ENCODE data around the gene PSG11. TPM values are rescaled to one million over a fixed set of nuclear protein-coding genes. Genes with fewer than 3 reads are reported as not detected.
A peak's percentile ranks its signal among the peaks of the same experiment; 100 is the strongest.
"Not testable (repeated sequence)": the region's sequence is repeated elsewhere in the genome, so short reads cannot be mapped to it uniquely, and the experiment has no call there.

PSG11 gene
- not detected for total RNA-seq

DNA sequence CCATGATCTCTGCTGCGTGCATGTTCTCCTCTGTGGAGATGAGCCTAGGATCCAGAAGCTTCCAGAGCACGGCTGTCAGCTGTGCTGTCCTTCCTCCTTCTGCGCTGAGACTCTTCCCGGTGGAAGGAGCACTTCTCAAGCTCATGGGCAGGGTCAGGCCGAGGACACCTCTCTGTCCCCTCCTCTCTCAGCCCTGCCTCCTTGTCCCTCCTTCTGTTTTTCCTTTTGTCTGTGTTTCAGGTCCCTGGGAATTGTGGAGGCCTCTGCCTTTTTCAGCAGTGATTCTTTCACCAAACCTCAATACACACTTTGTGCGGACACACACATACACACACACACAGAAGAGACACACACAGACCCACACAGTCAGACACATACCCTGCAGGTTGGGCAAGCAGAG lies at the start of gene PSG11:
Gene PSG11, minus strand, starts transcription at position 101 of the 400 bp plus-strand sequence. Its CDS starts 97 bp downstream, at position 4.
- not testable (repeated sequence) for ATAC-seq

DNA sequence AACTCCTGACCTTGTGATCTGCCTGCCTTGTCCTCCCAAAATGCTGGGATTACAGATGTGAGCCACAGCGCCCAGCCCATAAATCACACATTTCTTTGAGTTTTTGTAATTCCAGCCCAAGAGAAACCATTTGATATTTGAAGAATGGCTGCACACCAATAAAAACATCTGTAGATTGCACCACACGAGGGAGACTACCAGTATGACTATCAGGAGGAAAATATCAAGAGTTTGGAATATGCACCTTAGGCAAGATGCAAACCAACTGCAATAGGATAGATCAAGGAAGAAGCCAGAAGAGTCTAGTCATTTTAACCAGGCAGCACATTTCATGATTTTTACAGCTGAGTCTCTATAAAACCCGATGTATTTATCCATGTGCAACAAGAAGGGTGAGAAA lies 36.1 kb upstream of the PSG11 start:
- ATAC-seq: not testable (repeated sequence)

DNA sequence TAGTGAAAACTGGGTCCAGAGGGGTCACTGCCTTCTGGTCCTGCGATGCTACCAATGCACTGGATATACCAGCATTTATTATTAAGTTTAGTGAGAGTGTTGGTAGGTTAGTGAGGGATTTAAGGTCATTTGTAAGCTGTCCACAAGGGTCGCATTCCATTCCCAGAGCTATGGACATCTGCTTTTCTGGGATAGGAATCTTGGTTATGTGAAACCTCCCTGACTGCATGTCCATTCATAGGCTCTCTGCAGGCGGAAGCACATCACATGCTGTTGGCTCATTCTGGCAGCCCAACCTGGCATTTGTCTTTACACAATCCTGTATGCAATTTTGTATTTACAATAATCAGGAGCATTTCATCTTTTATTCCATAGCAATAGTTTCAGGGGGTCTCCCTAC lies 35.1 kb upstream of the PSG11 start:
- ATAC-seq: not testable (repeated sequence)

DNA sequence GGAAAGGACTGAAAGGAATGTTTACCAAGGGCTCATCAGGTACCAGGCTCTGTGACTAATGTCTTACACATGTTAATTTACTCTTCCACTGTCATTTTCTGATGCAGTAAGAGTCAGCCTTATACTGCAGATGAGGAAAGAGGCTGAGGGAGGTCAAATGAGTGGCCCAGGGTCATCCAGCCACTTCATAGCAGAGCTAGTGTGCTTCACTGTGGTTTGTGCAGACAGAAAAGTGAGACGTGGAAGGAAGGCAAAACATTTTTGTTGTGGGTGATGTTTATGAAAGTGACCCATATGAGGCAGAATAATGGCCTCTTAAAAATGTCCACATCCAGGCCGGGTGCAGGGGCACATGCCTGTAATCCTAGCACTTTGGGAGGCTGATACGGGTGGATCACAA lies 34.0 kb upstream of the PSG11 start:
- not testable (repeated sequence) for ATAC-seq

DNA sequence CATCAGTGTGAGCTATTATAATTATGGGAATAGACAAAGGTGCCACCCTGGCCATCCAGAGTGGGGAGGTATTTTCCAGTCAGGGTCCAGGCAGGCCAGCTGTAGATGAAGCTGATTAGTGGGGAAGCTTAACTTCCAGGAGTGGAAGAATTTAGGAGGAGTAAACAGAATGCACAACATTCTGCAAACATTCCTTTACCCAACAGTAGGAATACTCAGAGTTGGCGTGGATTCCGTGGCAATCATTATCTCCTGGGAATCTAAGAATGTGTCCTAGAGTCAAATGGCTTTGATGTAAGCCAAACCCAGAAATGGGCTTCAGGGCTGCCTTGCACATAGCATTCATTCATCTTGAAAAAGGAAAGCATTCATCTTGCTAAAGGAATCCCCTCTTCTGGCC lies 33.2 kb upstream of the PSG11 start:
- ATAC-seq: not testable (repeated sequence)

DNA sequence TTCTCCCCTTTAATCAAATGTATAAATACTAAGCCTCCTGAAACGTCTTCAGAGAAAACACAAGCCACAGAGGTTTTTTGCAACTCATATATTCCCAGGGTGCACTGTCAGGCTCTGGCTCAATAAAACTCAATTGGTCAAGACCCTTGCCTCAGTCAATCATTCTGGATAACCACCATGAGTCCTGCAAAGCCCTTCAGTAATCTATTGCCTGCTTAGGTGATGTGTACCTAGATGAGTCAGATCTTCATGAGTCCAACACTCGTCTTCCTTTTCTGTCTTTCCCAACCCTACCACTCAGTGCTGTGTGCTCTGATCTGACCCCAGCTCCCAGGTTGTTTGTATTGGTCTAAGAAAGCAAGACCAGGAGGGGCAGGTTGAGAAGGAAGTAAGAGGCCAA lies 32.2 kb upstream of the PSG11 start:
- ATAC-seq: not testable (repeated sequence)

DNA sequence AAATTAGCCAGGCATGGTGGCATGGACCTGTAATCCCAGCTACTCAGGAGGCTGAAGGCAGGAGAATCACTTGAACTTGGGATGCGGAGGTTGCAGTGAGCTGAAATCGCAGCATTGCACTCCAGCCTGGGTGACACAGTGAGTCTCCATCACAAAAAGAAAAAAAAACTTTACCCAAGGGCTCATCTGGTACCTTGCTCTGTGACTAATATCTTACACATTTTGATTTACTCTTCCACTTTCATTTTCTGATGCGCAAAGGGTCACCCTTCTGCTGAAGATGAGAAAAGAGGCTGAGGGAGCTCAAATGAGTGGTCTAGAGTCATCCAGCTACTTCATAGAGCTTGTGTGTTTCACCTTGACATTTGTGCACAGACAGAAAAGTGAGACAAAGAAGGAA lies 21.7 kb upstream of the PSG11 start:
- ATAC-seq: not testable (repeated sequence)

DNA sequence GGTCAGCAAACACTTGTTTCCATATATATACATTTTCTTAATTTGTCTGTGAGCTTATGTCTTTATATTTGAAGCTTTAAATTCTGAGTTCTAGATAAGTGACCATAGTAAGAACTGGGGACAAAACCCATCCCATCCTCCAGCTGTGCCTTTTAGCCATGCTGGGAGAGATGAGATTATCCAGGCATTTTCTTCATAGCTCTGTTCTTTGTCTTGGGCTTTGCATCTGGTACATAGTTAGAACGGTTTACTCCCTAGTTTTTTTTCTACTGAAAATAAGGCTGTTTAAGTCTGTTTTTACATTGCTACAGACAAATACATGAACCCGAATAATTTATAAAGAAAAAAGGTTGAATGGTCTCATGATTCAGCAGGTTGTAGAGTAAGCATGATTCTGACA lies 20.3 kb upstream of the PSG11 start:
- not testable (repeated sequence) for ATAC-seq

DNA sequence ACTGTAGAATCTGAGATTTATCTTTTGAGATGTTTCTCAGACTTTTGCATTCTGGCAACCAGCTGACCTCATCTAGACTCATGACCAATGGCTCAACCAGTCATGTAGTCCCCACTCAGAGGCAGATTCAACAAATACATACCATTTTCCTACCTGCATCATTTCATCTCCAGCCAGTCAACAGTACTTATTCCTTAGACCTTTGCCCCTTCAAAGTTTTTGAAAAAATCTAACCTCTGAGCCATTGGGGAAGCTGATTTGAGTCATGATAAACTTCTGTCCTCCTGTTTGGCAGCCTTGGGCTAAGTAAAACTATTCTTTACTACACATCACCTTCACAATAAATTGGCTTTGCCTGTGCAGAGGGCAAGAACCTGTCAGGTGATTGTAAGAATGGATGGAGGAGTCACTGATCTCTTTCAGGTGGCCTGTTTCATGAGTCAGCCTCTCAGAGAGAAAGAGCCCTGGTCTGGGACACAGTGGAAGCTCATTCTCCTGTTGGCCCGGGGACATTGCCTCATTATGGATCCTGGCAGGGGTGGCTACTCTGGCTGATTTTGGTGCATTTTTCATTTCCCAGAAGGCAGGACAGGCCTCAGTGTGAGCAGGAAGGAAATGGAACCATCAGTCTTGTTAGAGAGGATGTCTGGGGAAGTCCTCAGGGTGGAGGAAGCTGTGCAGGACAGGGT lies 17.4 kb upstream of the PSG11 start:
- ATAC-seq: not testable (repeated sequence)

DNA sequence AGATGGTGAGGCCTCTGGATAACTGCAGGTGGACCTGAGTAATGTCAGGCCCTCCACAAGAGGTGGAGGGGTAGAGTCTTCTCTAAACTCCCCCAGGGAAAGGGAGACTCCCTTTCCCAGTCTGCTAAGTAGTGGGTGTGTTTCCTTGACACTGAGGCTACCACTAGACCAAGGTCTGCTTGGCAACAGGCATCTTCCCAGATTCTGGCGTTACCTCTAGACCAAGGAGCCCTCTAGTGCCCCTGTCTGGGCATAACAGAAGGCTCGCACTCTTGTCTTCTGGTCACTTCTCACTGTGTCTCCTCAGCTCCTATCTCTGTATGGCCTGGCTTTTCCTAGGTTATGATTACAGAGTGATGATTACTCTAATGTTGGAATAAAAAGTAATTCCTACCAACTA lies 5.4 kb upstream of the PSG11 start:
- ATAC-seq: not testable (repeated sequence)

DNA sequence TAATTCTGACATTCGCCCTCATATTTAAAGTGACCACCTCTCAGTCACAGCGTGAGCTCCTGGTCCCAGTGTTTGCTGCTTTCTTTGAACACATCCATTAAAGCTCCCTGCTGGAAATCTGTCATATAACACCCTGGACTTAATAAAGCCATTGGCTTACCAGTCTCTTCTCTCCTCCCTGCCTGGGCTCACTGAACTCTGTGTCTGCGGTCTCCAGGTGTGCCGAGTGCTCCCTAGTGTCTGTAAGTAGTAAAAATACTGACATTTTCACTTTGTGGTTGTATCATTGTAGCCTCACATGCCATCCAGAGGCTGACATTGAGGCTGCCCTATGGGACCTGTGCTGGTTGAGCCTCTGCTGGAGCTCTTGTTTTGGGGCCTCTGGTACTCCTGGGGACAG lies 2.6 kb upstream of the PSG11 start:
- ATAC-seq: no peak

DNA sequence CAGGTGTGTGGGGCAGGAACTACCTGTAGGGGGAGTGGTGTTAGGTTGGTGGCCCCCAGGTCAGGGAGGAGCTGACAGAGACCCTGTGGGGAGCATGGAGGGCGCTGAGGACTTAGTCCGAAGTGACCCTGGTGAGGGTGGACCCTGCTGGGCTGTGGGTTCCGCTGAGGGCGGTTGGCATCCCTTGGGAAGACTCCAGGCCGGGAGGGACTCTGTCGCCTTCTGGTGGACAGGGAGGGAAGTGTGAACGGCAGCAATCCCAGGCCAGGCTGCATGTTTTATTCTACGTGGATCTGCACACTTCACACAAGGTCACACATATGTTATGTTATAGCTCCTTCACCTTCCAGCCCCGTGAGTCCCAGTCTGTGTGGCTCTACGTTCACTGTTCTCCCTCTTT lies 1.7 kb upstream of the PSG11 start:
- ATAC-seq: not testable (repeated sequence)

DNA sequence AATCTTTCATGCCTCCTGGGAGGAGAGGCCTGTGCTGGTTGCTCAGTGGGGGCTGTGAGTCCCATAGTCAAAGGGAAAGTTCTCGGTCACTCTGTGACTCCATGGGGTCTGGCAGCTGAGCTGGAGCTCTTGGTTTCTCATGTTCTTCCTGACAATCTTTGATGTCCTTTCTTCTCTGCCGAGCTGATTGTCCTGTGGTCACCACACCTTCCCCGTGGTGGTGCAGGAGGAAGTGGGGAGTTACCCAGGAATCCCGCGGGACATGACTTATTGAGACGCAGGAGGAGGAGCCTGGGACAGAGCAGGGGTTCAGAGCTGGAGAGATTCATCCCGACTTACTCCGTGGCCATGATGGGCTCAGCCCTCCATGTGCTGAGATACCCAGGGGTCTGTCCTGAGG lies 792 bp upstream of the PSG11 start:
- ATAC-seq: not testable (repeated sequence)

DNA sequence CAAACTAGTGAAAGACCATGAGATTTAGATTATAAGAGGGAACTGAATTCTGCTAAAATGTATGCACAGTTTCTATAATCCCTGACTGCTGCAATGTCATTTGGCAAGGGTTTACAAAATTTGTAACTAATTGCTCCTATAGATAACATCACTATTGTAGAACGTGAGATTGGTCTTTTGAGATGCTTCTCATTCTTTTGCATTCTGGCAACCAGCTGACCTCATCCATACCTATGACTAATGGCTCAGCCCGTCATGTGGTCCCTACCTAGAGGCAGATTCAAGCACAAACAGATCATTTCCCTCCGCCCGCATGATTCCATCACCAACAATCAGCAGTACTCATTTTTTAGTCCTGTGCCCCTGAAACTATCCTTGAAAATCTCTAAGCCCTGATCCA lies 4.2 kb downstream of the PSG11 start:
- ATAC-seq: not testable (repeated sequence)

DNA sequence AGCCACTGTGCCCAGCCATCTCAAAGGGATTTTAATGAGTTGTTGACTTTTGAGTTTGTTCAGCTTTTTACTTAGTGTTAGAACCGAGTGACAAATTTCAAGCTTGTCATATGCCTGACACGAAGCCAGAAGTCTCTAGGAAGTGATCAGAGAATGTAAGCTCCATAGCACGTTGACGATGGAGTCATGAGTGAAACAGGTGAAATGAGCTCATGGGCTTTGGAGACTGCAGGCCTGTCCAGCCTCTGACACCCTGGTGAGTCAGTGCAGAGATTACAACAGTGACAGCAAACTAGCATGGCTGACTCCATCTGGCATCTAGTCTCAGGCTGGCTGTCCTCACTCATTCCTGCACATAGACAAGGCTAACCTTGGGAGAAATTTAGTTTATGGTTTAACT lies 4.6 kb downstream of the PSG11 start:
- peak; percentile 95 for ATAC-seq

DNA sequence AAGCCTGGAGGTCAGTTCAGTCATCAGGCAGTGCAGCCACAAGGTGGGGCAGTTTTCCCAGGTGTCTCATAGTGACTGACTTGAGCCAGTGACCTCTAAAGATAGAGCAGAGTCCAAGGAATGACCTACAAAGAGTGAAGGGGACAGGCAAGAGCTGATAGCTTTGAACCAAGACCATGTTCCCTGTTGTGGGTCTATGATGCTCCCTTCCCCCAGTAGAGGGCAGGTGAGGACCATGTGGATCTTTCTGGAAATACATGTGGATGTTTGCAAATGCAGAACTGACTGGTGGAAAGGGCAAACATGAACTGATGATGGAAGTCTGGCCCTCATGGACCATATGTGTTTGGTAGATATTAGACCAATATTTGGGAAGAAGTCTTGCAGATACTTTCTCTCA lies 6.7 kb downstream of the PSG11 start:
- ATAC-seq: not testable (repeated sequence)

DNA sequence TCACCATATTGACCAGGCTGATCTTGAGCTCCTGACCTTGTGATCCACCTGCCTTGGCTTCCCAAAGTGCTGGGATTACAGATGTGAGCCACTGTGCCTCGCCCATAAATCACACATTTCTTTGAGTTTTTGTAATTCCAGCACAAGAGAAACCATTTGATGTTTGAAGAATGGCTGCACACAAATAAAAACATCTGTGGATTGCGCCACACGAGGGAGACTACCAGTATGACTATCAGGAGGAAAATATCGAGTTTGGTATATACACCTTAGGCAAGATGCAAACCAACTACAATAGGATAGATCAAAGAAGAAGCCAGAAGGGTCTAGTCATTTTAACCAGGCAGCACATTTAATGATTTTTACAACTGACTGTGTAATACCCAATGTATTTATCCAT lies 20.4 kb downstream of the PSG11 start:
- not testable (repeated sequence) for ATAC-seq

DNA sequence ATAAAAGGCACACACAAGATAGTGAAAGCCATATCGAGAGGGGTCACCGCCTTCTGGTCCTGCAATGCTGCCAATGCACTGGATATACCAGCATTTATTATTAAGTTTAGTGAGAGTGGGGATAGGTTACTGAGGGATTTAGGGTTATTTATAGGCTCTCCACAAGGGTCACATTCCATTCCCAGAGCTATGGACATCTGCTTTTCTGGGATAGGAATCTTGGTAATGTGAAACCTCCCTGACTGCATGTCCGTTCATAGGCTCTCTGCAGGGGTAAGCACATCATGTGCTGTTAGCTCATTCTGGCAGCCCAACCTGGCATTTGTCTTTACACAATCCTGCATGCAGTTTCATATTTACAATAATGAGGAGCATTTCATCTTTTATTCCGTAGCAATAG lies 21.4 kb downstream of the PSG11 start:
- ATAC-seq: not testable (repeated sequence)

DNA sequence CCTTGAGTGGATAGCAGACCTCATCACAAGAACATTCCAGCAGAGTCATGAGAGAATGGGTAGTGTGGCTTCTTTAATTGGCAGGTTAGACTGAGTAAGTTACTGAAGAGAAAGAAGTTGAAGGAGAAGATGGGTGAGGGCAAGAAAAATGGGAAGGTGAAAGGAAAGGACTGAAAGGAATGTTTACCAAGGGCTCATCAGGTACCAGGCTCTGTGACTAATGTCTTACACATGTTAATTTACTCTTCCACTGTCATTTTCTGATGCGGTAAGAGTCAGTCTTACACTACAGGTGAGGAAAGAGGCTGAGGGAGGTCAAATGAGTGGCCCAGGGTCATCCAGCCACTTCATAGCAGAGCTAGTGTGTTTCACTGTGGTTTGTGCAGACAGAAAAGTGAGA lies 22.6 kb downstream of the PSG11 start:
- not testable (repeated sequence) for ATAC-seq

DNA sequence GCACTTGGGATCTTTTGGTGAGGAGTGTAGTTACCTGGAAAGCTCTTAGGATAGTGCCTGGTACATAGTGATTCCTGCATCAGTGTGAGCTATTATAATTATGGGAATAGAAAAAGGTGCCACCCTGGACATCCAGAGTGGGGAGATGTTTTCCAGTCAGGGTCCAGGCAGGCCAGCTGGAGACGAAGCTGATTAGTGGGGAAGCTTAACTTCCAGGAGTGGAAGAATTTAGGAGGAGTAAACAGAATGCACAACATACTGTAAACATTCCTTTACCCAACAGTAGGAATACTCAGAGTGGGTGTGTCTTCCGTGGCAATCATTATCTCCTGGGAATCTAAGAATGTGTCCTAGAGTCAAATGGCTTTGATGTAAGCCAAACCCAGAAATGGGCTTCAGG lies 23.3 kb downstream of the PSG11 start:
- not testable (repeated sequence) for ATAC-seq

DNA sequence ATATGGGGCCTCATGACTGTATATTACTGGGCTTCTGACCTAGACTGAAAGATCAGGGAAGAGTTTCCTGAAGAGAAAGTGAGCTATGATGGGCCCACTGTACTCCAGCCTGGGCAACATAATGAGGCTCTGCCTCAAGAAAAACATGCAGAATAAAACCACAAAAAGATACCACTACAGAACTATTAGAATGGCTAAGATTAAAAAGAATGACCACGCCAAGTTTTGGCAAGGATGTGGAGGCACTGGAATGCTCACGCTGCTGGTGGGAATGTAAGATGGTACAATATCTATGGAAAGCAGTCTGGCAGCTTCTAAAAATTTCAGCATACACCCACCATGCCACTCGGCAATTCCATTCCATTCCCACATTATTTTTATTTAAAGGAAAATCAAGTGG lies 30.1 kb downstream of the PSG11 start:
- not testable (repeated sequence) for ATAC-seq

DNA sequence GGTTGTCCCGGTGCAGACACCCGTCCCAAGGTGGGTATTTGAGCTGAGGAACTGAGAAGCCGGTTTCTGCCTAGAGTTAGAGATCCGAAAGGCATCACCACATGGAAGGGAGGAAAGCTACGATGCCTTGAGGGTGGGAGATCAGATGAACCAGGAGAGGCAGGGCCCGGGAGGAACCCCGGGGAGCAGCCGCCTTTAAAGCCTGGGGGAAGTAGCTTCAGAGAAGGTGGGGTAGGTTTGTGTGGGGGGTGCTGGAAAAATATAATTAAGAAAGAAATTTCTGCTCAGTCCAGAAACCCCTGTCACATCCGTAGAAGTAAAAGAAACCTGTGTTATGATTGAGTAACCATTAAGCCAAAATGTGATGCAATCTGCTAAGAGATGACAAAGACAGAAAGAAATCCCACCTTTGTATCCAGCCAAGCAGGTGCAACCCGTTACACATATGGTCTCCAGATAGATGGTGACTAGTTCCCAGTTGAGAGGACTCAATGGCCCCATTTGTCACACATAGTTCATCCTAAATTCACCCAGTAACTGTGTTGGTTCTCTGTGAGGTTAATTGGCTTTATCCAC lies 34.2 kb downstream of the PSG11 start:
- not testable (repeated sequence) for ATAC-seq

DNA sequence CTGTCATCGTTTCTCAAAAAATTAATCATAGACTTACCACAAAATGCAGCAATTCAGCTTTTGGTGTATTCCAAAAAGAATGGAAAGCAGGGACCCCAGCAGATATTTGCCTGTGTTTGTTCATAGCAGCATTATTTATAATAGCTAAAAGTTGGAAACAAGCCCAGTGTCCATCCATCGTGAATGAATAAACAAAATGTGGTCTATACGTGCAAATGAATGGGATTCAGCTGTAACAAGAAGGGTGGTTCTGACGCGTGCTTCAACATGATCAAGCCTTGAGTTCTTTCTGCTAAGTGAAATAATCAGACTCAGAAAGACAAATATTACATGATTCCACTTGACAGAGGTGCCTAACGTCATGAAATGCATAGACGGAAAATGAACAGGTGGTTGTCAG lies 36.4 kb downstream of the PSG11 start:
- ATAC-seq: no peak

DNA sequence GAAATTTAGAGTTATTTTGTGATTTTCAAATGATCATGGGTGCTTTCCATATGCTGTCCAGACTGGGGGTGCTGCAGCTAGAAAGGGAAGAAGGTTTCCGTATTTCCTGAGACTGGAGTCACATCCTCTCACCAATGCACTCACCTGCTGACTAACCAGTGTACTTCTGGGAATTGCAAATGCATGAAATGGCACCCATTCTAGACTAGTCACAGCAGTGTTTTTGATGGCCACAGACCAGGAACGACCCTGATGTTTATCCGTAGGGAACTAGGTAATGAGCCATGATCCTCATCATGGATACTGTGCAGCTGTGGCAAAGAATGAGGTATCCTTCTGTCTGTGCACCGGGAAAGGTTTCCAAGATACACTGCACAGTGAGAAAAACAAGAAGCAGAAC lies 37.1 kb downstream of the PSG11 start:
- ATAC-seq: not testable (repeated sequence)

DNA sequence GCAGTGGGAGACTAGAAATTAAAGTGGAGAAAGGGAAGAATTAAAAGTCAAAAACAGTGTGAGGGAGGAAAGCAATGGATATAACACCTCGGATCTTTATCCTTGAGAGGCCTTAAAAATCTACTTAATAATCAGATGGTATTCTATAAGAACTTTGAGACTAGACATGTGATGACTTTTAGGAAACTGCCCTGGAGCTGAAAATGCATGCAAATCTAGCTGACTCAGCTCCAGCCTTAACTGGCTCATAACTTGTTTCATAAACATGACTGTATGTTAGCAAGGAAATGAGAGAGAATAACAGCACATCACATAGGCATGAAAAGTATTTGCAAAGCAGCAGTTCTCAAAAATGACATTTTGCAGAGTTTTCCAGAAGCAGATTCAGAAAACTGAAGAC lies 38.1 kb downstream of the PSG11 start:
- ATAC-seq: peak; percentile 48
